ENCODE data around the gene SERPINB13. TPM values are rescaled to one million over a fixed set of nuclear protein-coding genes. Genes with fewer than 3 reads are reported as not detected.

The SERPINB13 gene
- total and polyA plus RNA-seq, 12 donors = 0.10 TPM; not detected in 11

DNA sequence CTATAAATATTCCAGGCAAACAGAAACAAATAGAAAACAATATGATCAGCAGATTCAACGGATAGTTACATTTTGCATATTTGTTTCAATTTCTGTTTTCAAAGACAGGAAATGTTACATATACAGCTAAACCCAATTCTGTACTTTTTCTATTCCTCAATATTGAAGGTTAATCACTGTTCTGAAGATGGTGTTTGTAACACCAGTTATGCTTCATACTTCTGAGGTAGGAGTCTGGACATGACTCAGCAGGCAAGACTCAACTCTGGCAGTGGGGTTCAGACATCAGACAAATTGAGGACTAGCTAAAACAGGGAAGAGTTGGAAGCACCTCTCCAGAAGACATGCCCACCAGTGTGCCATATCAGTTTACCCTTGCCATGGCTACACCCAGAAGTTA lies 16.6 kb downstream of the SERPINB13 start:
- no peak overlapping the region for H3K27ac ChIP-seq
- 0 to 34% (median 17%) methylated on average over 1 of the region's 1 CpG for WGBS, 4 donors
- no peak overlapping the region for H3K4me3 ChIP-seq
- H3K27me3 ChIP-seq = no peaks in the 10 kb centered on the region
- intact Hi-C loops (cut with DNase I) = no loop called here
- DNase-seq = no peak
- H3K36me3 ChIP-seq (replicated peaks in 1 of 2) = no peaks in the 10 kb centered on the region
- H3K4me1 ChIP-seq (replicated peaks in 1 of 2) = no peaks in the 10 kb centered on the region
- H3K9me3 ChIP-seq (replicated peaks in 1 of 3) = no peaks in the 10 kb centered on the region
- TF ChIP-seq, protein P1, sequence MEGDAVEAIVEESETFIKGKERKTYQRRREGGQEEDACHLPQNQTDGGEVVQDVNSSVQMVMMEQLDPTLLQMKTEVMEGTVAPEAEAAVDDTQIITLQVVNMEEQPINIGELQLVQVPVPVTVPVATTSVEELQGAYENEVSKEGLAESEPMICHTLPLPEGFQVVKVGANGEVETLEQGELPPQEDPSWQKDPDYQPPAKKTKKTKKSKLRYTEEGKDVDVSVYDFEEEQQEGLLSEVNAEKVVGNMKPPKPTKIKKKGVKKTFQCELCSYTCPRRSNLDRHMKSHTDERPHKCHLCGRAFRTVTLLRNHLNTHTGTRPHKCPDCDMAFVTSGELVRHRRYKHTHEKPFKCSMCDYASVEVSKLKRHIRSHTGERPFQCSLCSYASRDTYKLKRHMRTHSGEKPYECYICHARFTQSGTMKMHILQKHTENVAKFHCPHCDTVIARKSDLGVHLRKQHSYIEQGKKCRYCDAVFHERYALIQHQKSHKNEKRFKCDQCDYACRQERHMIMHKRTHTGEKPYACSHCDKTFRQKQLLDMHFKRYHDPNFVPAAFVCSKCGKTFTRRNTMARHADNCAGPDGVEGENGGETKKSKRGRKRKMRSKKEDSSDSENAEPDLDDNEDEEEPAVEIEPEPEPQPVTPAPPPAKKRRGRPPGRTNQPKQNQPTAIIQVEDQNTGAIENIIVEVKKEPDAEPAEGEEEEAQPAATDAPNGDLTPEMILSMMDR (IDR thresholded peaks at IDR 0.05) = no peak
- TF ChIP-seq POLR2A (IDR thresholded peaks at IDR 0.05) = no peak

DNA sequence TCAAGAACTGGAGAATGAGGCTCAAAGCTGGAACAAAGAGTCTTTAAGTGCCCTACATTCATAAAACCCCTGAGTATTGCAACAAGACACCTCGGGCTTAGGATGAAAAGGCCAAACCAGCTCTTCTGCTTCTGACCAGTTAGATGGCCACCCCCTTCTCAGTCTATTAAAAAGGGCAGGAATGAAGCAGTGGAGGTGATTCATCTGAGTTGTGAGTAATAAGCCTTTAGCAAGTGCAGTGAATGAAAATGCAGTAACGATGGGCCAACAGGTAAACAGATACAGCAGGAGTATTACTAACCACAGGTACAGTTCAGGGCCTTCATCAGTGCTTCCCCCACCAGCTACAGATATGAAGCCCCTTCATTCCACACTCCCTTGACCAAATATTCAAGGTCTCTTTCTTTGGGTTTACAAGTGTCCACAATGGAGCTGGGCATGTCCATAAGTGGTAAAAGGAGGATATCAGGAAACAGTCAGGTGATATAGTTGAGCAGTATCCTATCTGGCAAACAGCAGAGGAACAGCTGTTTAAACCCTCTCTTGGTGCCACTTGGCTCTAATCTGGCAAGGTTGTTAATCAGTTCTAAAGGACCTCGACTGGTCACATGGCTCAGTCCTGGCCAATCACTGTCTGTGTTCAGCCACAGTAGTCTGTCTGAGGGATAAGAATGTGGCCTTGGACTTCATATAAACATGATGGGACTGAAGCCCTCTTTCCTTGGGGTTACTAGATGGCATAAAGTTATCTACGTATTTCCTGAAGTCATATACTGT lies 17.8 kb downstream of the SERPINB13 start:
- TF ChIP-seq, protein P1 (IDR thresholded peaks at IDR 0.05) = no peak
- TF ChIP-seq POLR2A (IDR thresholded peaks at IDR 0.05) = no peak
- Histone ChIP-seq H3K36me3 (replicated peaks in 1 of 2) (no peaks in the 10 kb centered on the region), H3K4me3 (no peak overlapping the region), H3K27me3 (no peaks in the 10 kb centered on the region), H3K4me1 (replicated peaks in 1 of 2) (no peaks in the 10 kb centered on the region), H3K9me3 (replicated peaks in 1 of 3) (no peaks in the 10 kb centered on the region), H3K27ac (no peak overlapping the region)
- no peak for DNase-seq
- intact Hi-C loops (cut with DNase I) = no loop called here
- WGBS, 4 donors = 46 to 63% (median 60%) methylated on average over 4 of the region's 4 CpGs

DNA sequence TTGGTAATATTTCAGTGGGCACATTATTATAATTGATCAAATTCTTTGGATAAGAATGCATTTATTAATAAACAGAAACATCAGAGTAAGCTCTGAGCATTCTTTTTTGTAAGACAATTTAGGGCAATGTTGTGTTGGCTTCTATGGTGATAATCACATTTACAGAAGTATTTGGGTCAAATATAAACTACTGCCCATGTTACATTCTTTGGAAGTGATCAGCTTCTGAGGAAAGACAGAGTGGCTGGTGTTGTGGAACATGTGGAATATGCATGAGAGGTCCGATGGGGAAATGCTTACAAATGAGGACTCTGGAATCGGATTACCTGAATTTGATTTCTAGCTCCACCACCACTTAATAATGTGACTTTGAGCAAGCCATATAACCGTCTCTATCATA lies 19.4 kb downstream of the SERPINB13 start:
- H3K4me1 ChIP-seq (replicated peaks in 1 of 2) = no peaks in the 10 kb centered on the region
- H3K4me3 ChIP-seq = no peak overlapping the region
- no peaks in the 10 kb centered on the region for H3K27me3 ChIP-seq
- intact Hi-C loops (cut with DNase I) = no loop called here
- DNase-seq = no peak
- WGBS, 4 donors = 62 to 84% (median 80%) methylated on average over 3 of the region's 3 CpGs
- no peaks in the 10 kb centered on the region for H3K9me3 ChIP-seq (replicated peaks in 1 of 3)
- TF ChIP-seq POLR2A (IDR thresholded peaks at IDR 0.05) = no peak
- TF ChIP-seq, protein P1 (IDR thresholded peaks at IDR 0.05) = no peak
- H3K27ac ChIP-seq = no peak overlapping the region
- H3K36me3 ChIP-seq (replicated peaks in 1 of 2) = no peaks in the 10 kb centered on the region

GRCh38 chr18:63613420-63613819 lies 26.3 kb downstream of the SERPINB13 start:
- Histone ChIP-seq H3K9me3 (replicated peaks in 1 of 3) (no peaks in the 10 kb centered on the region), H3K36me3 (replicated peaks in 1 of 2) (no peaks in the 10 kb centered on the region), H3K4me1 (replicated peaks in 1 of 2) (no peaks in the 10 kb centered on the region), H3K27me3 (no peaks in the 10 kb centered on the region), H3K4me3 (no peak overlapping the region), H3K27ac (no peak overlapping the region)
- WGBS, 4 donors = 57 to 82% (median 78%) methylated on average over 4 of the region's 4 CpGs
- intact Hi-C loops (cut with DNase I) = no loop called here
- TF ChIP-seq, protein P1 (IDR thresholded peaks at IDR 0.05) = no peak
- no peak for TF ChIP-seq POLR2A (IDR thresholded peaks at IDR 0.05)
- DNase-seq = no peak

Data from adrenal gland (tissue), 12 donors.